NCI-H2196 treated with DMSO at 0.1 percent for 48 hours (cell line): ENCODE measurements around the gene TOR1AIP2.
"Not testable (repeated sequence)": the region's sequence is repeated elsewhere in the genome, so short reads cannot be mapped to it uniquely, and the experiment has no call there.

ENCODE experiments used
- DNase-seq: peaks from one replicate; lab custom pipeline; 2025; ENCODE audit not compliant: unreplicated experiment; lab: John Stamatoyannopoulos, UW

Gene TOR1AIP2

GRCh38 chr1:179876300-179876715 lies 1.3 kb downstream of the TOR1AIP2 start:
- no peak for DNase-seq

- DNase-seq: no peak
These were observed 1.9 kb downstream of the TOR1AIP2 start for GRCh38 chr1:179875596-179876299.

GRCh38 chr1:179873438-179873851 lies 4.2 kb downstream of the TOR1AIP2 start:
- DNase-seq: no peak

- no peak for DNase-seq
These were observed 5.0 kb downstream of the TOR1AIP2 start for GRCh38 chr1:179872558-179872957.

GRCh38 chr1:179871940-179872339 lies 5.7 kb downstream of the TOR1AIP2 start:
- no peak for DNase-seq

GRCh38 chr1:179870870-179871269 lies 6.7 kb downstream of the TOR1AIP2 start:
- DNase-seq: no peak

GRCh38 chr1:179867493-179868330 lies 9.9 kb downstream of the TOR1AIP2 start:
- DNase-seq: no peak

- DNase-seq: no peak
These were observed 11.0 kb downstream of the TOR1AIP2 start for GRCh38 chr1:179866616-179867015.

GRCh38 chr1:179865377-179865776 lies 12.2 kb downstream of the TOR1AIP2 start:
- no peak for DNase-seq

GRCh38 chr1:179860652-179861051 lies 17.0 kb downstream of the TOR1AIP2 start:
- DNase-seq: no peak

GRCh38 chr1:179857009-179857408 lies 20.6 kb downstream of the TOR1AIP2 start:
- no peak for DNase-seq

GRCh38 chr1:179856296-179856695 lies 21.3 kb downstream of the TOR1AIP2 start:
- DNase-seq: no peak

- DNase-seq: not testable (repeated sequence)
These were observed 21.8 kb downstream of the TOR1AIP2 start for GRCh38 chr1:179855831-179856230.

- no peak for DNase-seq
These were observed 24.5 kb downstream of the TOR1AIP2 start for GRCh38 chr1:179853102-179853501.

GRCh38 chr1:179848233-179848632 lies 29.4 kb downstream of the TOR1AIP2 start:
- DNase-seq: no peak

GRCh38 chr1:179840107-179840506 lies 37.5 kb downstream of the TOR1AIP2 start:
- DNase-seq: no peak

- not testable (repeated sequence) for DNase-seq
These were observed 40.7 kb downstream of the TOR1AIP2 start for GRCh38 chr1:179836686-179837445.

- DNase-seq: no peak
These were observed 45.5 kb downstream of the TOR1AIP2 start for GRCh38 chr1:179831852-179832699.

- DNase-seq: no peak
These were observed 46.4 kb downstream of the TOR1AIP2 start for GRCh38 chr1:179831225-179831624.

GRCh38 chr1:179828554-179829110 lies 49.0 kb downstream of the TOR1AIP2 start:
- no peak for DNase-seq
